ENCODE results near the gene FAM174C.

DNA sequence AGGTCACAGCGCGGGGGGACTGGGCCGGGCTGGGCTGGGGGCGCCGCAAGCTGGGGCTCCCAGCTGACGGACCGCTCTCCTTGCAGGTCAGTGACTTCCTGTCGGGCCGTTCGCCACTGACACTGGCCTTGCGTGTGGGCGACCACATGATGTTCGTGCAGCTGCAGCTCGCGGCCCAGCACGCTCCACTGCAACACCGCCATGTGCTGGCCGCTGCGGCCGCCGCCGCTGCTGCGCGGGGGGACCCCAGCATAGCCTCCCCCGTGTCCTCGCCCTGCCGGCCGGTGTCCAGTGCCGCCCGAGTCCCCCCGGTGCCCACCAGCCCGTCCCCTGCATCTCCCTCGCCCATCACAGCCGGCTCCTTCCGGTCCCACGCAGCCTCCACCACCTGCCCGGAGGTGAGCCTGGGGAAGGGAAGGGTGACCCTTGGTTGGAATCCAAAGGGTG lies 21.2 kb upstream of the FAM174C start:
- no peak for TF ChIP-seq EZH2phosphoT487 (IDR thresholded peaks at IDR 0.05; ENCODE audit: borderline replicate concordance)
- no peak for TF ChIP-seq RAD21 (IDR thresholded peaks at IDR 0.05; ENCODE audit: low read depth)
- TF ChIP-seq, protein P1, sequence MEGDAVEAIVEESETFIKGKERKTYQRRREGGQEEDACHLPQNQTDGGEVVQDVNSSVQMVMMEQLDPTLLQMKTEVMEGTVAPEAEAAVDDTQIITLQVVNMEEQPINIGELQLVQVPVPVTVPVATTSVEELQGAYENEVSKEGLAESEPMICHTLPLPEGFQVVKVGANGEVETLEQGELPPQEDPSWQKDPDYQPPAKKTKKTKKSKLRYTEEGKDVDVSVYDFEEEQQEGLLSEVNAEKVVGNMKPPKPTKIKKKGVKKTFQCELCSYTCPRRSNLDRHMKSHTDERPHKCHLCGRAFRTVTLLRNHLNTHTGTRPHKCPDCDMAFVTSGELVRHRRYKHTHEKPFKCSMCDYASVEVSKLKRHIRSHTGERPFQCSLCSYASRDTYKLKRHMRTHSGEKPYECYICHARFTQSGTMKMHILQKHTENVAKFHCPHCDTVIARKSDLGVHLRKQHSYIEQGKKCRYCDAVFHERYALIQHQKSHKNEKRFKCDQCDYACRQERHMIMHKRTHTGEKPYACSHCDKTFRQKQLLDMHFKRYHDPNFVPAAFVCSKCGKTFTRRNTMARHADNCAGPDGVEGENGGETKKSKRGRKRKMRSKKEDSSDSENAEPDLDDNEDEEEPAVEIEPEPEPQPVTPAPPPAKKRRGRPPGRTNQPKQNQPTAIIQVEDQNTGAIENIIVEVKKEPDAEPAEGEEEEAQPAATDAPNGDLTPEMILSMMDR (IDR thresholded peaks at IDR 0.05 in 2 of 3, conservative IDR thresholded peaks at IDR 0.05 in 1 of 3; ENCODE audit: borderline replicate concordance in 1 of 3, insufficient read depth in 1 of 3, low read depth in 2 of 3, low read length in 2 of 3), result no peak
- TF ChIP-seq SIN3A (IDR thresholded peaks at IDR 0.05; ENCODE audit: low read depth), result no peak
- no peak for TF ChIP-seq SP1 (IDR thresholded peaks at IDR 0.05; ENCODE audit: low read depth)
- no peak for TF ChIP-seq EZH2 (IDR thresholded peaks at IDR 0.05)
- TF ChIP-seq ELF1 (IDR thresholded peaks at IDR 0.05; ENCODE audit: borderline replicate concordance, low read depth), result no peak
- no peak for TF ChIP-seq POLR2A (IDR thresholded peaks at IDR 0.05; ENCODE audit: borderline replicate concordance, extremely low read depth, insufficient read depth, insufficient read length)
